Measurements from ENCODE around the gene FAM227A. TPM values are rescaled to one million over a fixed set of nuclear protein-coding genes. Genes with fewer than 3 reads are reported as not detected.

The FAM227A gene
- total and polyA plus RNA-seq, 2 donors (not counting 3 experiments of a cell fraction or from before 2014, with no cell fraction given), result 0.58 to 1.9 TPM

DNA sequence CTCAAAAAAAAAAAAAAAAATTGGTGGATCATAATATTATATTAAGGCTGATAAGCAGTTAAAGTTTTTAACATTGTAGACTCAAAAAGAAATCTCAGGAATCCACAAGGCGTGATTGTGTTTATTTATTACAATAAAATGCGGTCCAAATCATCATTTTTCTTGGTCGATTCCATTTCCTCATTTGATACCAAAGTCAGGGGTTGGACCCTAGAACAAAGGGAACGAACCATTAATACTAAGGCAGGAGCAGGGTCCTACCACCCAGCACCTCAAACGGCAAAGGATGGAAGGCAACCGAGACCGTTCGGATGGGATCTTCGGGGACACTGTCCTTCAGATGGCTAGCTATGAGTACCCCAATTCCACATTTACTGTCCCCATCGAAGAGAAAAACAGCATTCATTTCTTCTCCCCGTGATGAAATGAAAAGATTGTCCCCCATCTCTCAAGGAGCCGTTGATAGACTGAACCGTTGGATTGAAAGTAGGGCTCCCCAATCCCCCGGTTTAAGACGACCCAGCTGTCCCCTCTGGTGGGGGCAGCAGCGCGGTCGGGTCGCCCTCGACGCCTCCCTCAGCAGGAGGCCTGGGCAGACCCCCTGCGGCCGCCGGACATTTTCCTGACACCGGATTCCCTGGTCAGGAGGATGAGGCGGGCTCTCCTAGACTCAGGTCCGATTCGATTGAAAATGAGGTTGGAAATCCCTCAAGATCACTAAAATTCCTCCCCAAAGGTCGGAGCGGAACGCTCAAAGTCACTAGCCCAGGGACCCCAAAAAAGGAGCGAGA, 86.8 kb downstream of the FAM227A start:
- Histone ChIP-seq H3K36me3 (ENCODE audit: control insufficient read depth in 2 of 2, extremely low read depth in 1 of 2, insufficient read depth in 2 of 2, low read length in 2 of 2) (no peaks in the 10 kb centered on the region), H3K27me3 (ENCODE audit: control insufficient read depth in 2 of 2, insufficient read depth in 2 of 2, low read length in 2 of 2) (peaks cover 0 to 2% of the 10 kb centered on the region in 2 experiments), H3K9me1 (replicated peaks; ENCODE audit: control insufficient read depth, extremely low read depth, insufficient read depth, low read length) (no peaks in the 10 kb centered on the region), H3K4me1 (ENCODE audit: control insufficient read depth, extremely low read depth, insufficient read depth, low read length) (peaks cover 7% of the 10 kb centered on the region), H4K20me1 (replicated peaks; ENCODE audit: control insufficient read depth, extremely low read depth, insufficient read depth, low read length) (no peaks in the 10 kb centered on the region), H3K9me3 (replicated peaks; ENCODE audit: control insufficient read depth, insufficient read depth, low read length) (no peaks in the 10 kb centered on the region), H3K9ac (replicated peaks; ENCODE audit: extremely low read depth, insufficient read depth, low read length) (peak overlapping the region; percentile 75), H3K27ac (ENCODE audit: insufficient read depth, low read depth, low read length) (no peak overlapping the region), H3K4me2 (ENCODE audit: insufficient read depth, low read length) (peak overlapping the region; percentile 66), H2AFZ (ENCODE audit: low read depth, low read length) (peak overlapping the region; percentile 91), H3K4me3 (replicated peaks in 1 of 3; ENCODE audit: insufficient read depth in 1 of 3, low read depth in 1 of 3, low read length in 3 of 3) (peak overlapping the region; percentile 19 to 75 (median 60)), H3K79me2 (ENCODE audit: control insufficient read depth, insufficient read depth, low read length) (no peaks in the 10 kb centered on the region)
- POLR2A ChIA-PET, result no interaction called here
- TF ChIP-seq POLR2A (IDR thresholded peaks at IDR 0.05; ENCODE audit: low read depth, low read length), result no peak
- no peak for TF ChIP-seq GATA2 (IDR thresholded peaks at IDR 0.05; ENCODE audit: insufficient read depth, insufficient read length, low read depth, low read length)
- no peak for TF ChIP-seq EZH2 (IDR thresholded peaks at IDR 0.05; ENCODE audit: borderline replicate concordance, low read depth, low read length, severe bottlenecking)
- no peak for TF ChIP-seq CTCF (IDR thresholded peaks at IDR 0.05; ENCODE audit: extremely low read depth in 1 of 2, insufficient read depth in 1 of 2, low read depth in 1 of 2, low read length in 2 of 2)
- no peak for TF ChIP-seq FOS (IDR thresholded peaks at IDR 0.05; ENCODE audit: borderline replicate concordance, insufficient read depth, low read length)
- TF ChIP-seq JUN (IDR thresholded peaks at IDR 0.05; ENCODE audit: borderline replicate concordance, insufficient read depth, insufficient read length, low read depth), result no peak
- TF ChIP-seq, protein P1, sequence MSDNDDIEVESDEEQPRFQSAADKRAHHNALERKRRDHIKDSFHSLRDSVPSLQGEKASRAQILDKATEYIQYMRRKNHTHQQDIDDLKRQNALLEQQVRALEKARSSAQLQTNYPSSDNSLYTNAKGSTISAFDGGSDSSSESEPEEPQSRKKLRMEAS (IDR thresholded peaks at IDR 0.05; ENCODE audit: insufficient read depth, insufficient read length), result no peak
- no peak for TF ChIP-seq POLR2AphosphoS5 (IDR thresholded peaks at IDR 0.05; ENCODE audit: insufficient read depth, low read depth, low read length)
- TF ChIP-seq MYC (IDR thresholded peaks at IDR 0.05; ENCODE audit: low read depth, low read length), result no peak
- CTCF ChIA-PET, result interaction anchor here (6.8 kb wide), 1 partner anchor 517 kb away, joined by 76 read pairs; no protein-coding TSS in a partner anchor
- intact Hi-C loops (cut with micrococcal nuclease), result no loop called here
- dilution Hi-C loops (cut with MboI; ENCODE audit: extremely low pct_ligation_motif_present, low sequenced_read_pairs), result no loop called here
- FAIRE-seq (no peak), DNase-seq (ENCODE audit: low read depth, low spot score) (no peak)
- TSS peak; percentile 88 for BruUV-seq (replicated peaks)

All from endothelial cell of umbilical vein (primary cell).